Heart right ventricle (tissue), 16 donors: ENCODE data around the gene GSTM2. TPM values are rescaled to one million over a fixed set of nuclear protein-coding genes. Genes with fewer than 3 reads are reported as not detected.
A peak's percentile ranks its signal among the peaks of the same experiment; 100 is the strongest.

Source experiments
- ATAC-seq, 8 donors: fragments of 200-7000 bp; cut with Tn5 transposase; one replicate each; pipeline ENCODE4 v1.9.1; 2020; ENCODE audit warnings: mild to moderate bottlenecking in 8 of 8, moderate library complexity in 8 of 8, moderate number of reproducible peaks in 1 of 8
- DNase-seq, 2 donors: peaks; one replicate each; pipeline ENCODE4 v3.0.0-alpha.2; 2020
- H3K27ac ChIP-seq, 10 donors: fragments of 200-600 bp; sonication (generic) in 2 of 10; one replicate each; pipeline versions ENCODE4 v1.5.0 to v1.8.0; 2020 to 2022; ENCODE audit warnings: mild to moderate bottlenecking in 3 of 10
- H3K27me3 ChIP-seq, 7 donors: fragments of 200-600 bp; one replicate each; pipeline ENCODE4 v1.8.0; 2021 to 2022; ENCODE audit warnings: mild to moderate bottlenecking in 2 of 7
- H3K36me3 ChIP-seq, 9 donors: fragments of 200-600 bp; sonication (generic) in 1 of 9; one replicate each; pipeline versions ENCODE4 v1.5.0 to v1.8.0; 2020 to 2022; ENCODE audit warnings: mild to moderate bottlenecking in 2 of 9
- H3K4me1 ChIP-seq, 9 donors: fragments of 200-600 bp; sonication (generic) in 1 of 9; one replicate each; pipeline versions ENCODE4 v1.5.0 to v1.8.0; 2020 to 2022; ENCODE audit warnings: mild to moderate bottlenecking in 4 of 9
- H3K4me3 ChIP-seq, 10 donors: fragments of 200-600 bp; sonication (generic) in 2 of 10; one replicate each; pipeline versions ENCODE4 v1.5.0 to v1.8.0; 2020 to 2022; ENCODE audit warnings: mild to moderate bottlenecking in 7 of 10, moderate library complexity in 2 of 10
- H3K9me3 ChIP-seq, 11 donors: fragments of 200-600 bp in 10 of 11; sonication (generic) in 2 of 11; one replicate each; pipeline versions ENCODE4 v1.5.0 to v1.8.0; 2013 to 2022; ENCODE audit warnings: mild to moderate bottlenecking in 2 of 11, control low read depth in 1 of 11, moderate library complexity in 1 of 11
- WGBS, 2 donors: extraction: QIAGEN DNeasy Blood & Tissue Kit; methylation state at CpG; one replicate each; pipeline ENCODE4 v1.1.7; 2013; ENCODE audit warnings: inconsistent platforms in 1 of 2; 5-methylcytosine and 5-hydroxymethylcytosine counted together
- intact Hi-C, 10 donors: fragments of 100-400 bp; cut with DNase I; formaldehyde crosslinking; loops; one replicate each; pipeline versions ENCODE4 v1.11.1 to v1.14.2; 2022
- long read RNA-seq, 3 donors: library from polyadenylated mRNA; unstranded; transcript quantifications; one replicate each; pipeline ENCODE4 v2.0.0, GENCODE V29; 2020 to 2021
- polyA plus RNA-seq, 2 donors: library from polyadenylated mRNA; stranded (reverse); fragments of 200-250 nt; gene quantifications; one replicate each; pipeline ENCODE4 v1.2.3, GENCODE V29; 2013
- total RNA-seq, 10 donors: library from RNA; stranded (reverse); fragmentation: NEBNext Ultra II Directional in 3 of 10; extraction: Animal tissue kit (Norgen Biotek cat#: 25700) in 3 of 10; gene quantifications; one replicate each; pipeline versions ENCODE4 v1.2.1 to v1.2.4, GENCODE V29; 2021 to 2023
- TF ChIP-seq, protein P1 (sequence below), 9 donors: fragments of 200-600 bp; sonication (generic) in 2 of 9; IDR thresholded peaks; one replicate each; pipeline versions ENCODE4 v1.5.0 to v1.8.0; 2021 to 2022; ENCODE audit warnings: antibody characterized with exemption in 9 of 9, mild to moderate bottlenecking in 5 of 9, moderate library complexity in 1 of 9
- donor health status: Arrhythmogenic right ventricular cardiomyopathy.
- donor health status: ischemic (EF 13 %, LVEDD 7.1; RV severe dilation, severe dysfunction).
- donor health status: healthy with polysubstance abuse.
- donor health status: DM: no; HTN: yes; CAD: no.
- donor health status: DM: no; HTN: no; CAD: no.
- donor health status: ischemic (EF 25% LVEDD 6.9; RV normal size, moderate dysfunction).
- donor health status: ischemic (EF 25% LVEDD 5.7; RV mildly dilated, moderate dysfunction).
- donor health status: healthy.
- donor health status: DM: yes; HTN: yes; CAD: no.
- donor health status: Ischemic cardiomyopathy.
- donor health status: ischemic (EF 35%, LVEDD 5.7; RV mildly dilated, moderate dysfunction).
- donor health status: nonischemic (EF 11% LVEDD 7.7; RV severe dilation, severe dysfunction).
- donor health status: DM: yes; HTN: yes; CAD: no.
- donor health status: PGD.
- donor health status: ischemic (EF 29% LVEDD 5.4; RV normal size, mild dysfunction).
- donor health status: nonischemic (EF 23%, LVEDD 6.1; RV moderate dilation, normal function).

The GSTM2 gene
- total RNA-seq (10 to 100 TPM; 56.9 to 93.3 (median 68.1) TPM), polyA plus RNA-seq (100 to 1,000 TPM in 1 of 2 donors, 10 to 100 TPM in 1; 23.1 to 113 TPM)
- long read RNA-seq, donor 1, transcript GSTM2-201 (8 exons, 1,157 nt) = major isoform, 31 of 39 reads
- long read RNA-seq, donor 1, partial matches to known transcripts = 7 of 39 reads
- long read RNA-seq, donor 1, other reads (novel, unspliced or antisense) = 1 of 39 reads
- long read RNA-seq, donor 2, transcript GSTM2-201 (8 exons, 1,157 nt) = major isoform, 41 of 50 reads
- long read RNA-seq, donor 2, partial matches to known transcripts = 6 of 50 reads
- long read RNA-seq, donor 2, other reads (novel, unspliced or antisense) = 3 of 50 reads
- long read RNA-seq, donor 3, transcript GSTM2-201 (8 exons, 1,157 nt) = major isoform, 21 of 25 reads
- long read RNA-seq, donor 3, partial matches to known transcripts = 2 of 25 reads
- long read RNA-seq, donor 3, other reads (novel, unspliced or antisense) = 2 of 25 reads

DNA sequence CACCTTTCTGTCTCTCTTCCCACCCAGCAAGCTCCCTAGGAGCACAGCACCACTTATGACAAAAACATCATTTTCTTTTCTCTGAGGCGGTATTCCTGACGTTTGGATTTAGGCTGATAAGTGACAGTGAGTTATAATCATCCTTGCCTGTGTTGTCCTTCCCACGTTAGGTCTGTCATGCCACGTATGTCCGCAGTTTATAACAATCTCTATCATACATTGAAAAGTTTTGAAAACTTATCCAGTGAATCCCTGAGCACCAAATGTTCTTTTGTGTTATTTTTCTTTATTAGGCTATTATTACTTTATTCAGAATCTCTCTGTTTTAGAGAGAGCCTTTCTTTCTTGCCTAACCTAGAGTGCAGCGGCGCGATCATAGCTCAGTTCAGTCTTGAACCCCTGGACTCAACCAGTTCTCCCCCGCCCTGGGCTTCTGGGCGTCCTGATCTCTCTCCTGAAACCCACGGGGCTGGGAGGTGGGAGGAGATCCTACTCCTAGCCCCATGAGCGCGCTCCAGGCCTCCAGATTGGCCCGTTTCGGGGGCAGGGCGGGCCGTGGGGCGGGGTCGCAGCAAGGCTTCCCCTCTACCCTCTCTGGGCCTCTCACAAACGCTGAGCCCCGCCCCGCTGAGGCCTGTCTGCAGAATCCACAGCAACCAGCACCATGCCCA lies at the start of gene GSTM2:
TSS of gene GSTM2 (plus strand) at position 606 of the 671 bp plus-strand sequence. CDS start at position 665, 59 bp downstream.
- 10 to 11% methylated on average over 22 of the region's 22 CpGs for WGBS, 2 donors
- Histone ChIP-seq H3K27me3 (no peaks in the 10 kb centered on the region), H3K9me3 (no peaks in the 10 kb centered on the region), H3K36me3 (peaks cover 0 to 25% (median 0%) of the 10 kb centered on the region in 9 donors), H3K4me1 (peaks cover 0 to 20% (median 9%) of the 10 kb centered on the region in 9 donors), H3K4me3 (peak within 1 kb of the TSS; percentile 25 to 72 (median 61)), H3K27ac (peak within 1 kb of the TSS in 8 of 10 donors; percentile 20 to 61 (median 50))
- intact Hi-C loops = no loop called here
- TF ChIP-seq, protein P1, sequence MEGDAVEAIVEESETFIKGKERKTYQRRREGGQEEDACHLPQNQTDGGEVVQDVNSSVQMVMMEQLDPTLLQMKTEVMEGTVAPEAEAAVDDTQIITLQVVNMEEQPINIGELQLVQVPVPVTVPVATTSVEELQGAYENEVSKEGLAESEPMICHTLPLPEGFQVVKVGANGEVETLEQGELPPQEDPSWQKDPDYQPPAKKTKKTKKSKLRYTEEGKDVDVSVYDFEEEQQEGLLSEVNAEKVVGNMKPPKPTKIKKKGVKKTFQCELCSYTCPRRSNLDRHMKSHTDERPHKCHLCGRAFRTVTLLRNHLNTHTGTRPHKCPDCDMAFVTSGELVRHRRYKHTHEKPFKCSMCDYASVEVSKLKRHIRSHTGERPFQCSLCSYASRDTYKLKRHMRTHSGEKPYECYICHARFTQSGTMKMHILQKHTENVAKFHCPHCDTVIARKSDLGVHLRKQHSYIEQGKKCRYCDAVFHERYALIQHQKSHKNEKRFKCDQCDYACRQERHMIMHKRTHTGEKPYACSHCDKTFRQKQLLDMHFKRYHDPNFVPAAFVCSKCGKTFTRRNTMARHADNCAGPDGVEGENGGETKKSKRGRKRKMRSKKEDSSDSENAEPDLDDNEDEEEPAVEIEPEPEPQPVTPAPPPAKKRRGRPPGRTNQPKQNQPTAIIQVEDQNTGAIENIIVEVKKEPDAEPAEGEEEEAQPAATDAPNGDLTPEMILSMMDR (IDR thresholded peaks at IDR 0.05) = no peak
- DNase-seq (peak; percentile 94 to 95), ATAC-seq (peak; percentile 98 to 100 (median 100))

DNA sequence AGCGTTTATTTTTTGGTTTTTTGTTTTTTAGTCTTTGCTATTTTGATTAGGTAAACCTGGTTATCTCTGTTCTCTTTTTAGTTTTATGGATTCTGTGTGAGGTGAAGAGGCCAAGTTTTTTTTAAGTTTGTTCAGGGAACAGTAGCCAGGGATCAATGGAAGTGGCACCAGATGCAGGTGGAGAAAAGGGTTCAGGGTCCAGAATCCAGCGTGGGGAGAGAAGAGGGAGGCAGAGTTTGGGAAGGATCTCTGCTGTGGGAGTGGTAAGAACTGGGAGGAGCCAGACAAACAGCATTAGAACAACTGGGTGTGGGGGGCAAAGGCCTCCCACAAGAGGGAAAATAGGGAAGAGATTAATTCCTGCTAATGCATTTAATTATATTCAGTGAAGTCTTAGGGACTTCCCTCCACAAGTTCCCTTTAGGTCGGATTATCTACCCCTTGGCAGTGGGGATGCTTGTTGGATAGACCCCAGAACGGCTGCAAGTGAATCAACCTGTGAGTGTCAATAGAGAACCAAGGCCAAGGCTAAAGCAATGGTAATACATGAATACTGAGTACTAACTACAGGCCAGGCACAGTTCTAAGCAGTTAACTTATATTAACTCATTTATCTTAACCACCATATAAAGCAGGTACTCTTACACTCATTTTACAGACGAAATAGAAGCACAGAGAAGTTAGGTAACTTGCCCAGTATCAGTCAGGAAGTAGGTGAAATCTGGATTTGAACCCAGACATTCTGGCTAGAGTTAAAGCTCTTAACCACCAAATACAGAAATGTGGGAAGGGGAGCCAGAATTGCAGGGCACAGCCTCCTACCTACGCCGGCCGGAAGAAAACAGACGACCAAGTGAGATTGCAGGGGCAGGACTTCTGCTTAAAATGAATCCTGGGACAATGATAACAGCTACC lies 48.9 kb upstream of the GSTM2 start:
- DNase-seq (no peak), ATAC-seq (no peak)
- TF ChIP-seq, protein P1 (IDR thresholded peaks at IDR 0.05) = no peak
- intact Hi-C loops = no loop called here
- Histone ChIP-seq H3K27me3 (no peaks in the 10 kb centered on the region), H3K4me1 (peaks cover 2 to 85% (median 46%) of the 10 kb centered on the region in 9 donors), H3K9me3 (no peaks in the 10 kb centered on the region), H3K4me3 (peak overlapping the region; percentile 45 to 77 (median 72)), H3K27ac (peak overlapping the region in 9 of 10 donors; percentile 46 to 97 (median 85)), H3K36me3 (no peaks in the 10 kb centered on the region)
- WGBS, 2 donors = 52 to 53% methylated on average over 9 of the region's 9 CpGs

DNA sequence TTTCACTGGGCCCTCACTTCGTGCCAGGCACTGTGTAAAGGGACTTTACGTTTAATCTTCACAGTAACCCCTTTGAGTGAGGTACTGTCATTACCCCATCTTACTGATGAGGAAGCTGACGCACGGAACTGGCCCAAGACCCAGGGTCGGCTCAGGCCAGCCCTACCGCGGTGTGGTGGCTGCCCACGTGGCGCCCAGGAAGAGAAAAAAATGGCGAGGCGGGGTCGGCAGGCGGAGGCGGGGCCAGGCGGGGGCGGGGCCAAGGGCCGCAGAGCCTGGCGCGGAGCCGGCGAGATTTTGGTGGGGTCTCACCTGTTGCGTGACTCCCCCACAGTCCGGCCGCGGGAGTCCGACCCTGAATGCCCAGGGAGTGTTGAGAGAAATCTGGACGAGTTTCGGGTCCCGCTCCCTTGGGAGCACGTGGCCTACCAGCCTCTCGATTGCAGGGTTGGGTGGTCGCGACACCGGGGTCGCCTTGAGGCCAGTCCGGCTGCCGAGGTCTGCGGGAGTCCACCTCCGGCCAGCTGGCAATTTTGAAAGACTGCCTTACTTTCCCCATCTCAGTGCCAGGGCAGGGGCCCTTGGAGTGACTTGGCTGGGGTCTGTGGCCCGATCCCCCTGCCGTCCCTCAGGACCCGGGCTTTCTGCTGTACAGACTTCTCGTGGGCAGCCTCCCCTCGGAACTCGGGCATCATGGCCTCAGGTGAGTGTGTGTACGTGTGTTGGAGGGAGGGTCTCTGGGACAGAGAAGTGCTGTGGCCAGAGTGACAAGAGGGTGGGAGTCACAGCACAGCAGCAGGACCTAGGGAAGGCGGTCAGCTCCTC lies 48.1 kb upstream of the GSTM2 start, which contains the start of the genes AMPD2 and GNAT2:
TSS of gene AMPD2 (plus strand) at position 262 of the 825 bp plus-strand sequence. CDS start 1,339 bp downstream, outside the sequence.
TSS of gene GNAT2 (minus strand) at position 41 of the 825 bp plus-strand sequence. CDS start 6,746 bp downstream, outside the sequence.
- Histone ChIP-seq H3K9me3 (no peaks in the 10 kb centered on the region), H3K4me1 (peaks cover 9 to 87% (median 54%) of the 10 kb centered on the region in 9 donors), H3K4me3 (peak within 1 kb of the TSS; percentile 45 to 77 (median 72)), H3K27me3 (no peaks in the 10 kb centered on the region), H3K27ac (peak within 1 kb of the TSS; percentile 1 to 97 (median 84)), H3K36me3 (no peaks in the 10 kb centered on the region)
- intact Hi-C loops = loop anchor here in 1 of 10 donors (5.0 kb wide), 1 partner anchor 72 kb away; the partner anchor contains the start of gene GNAI3
- TF ChIP-seq, protein P1 (IDR thresholded peaks at IDR 0.05) = no peak
- WGBS, 2 donors = 0% methylated on average over 47 of the region's 47 CpGs
- peak; percentile 77 to 81 for DNase-seq
- ATAC-seq = peak; percentile 54 to 82 (median 72)
